GM20000 (cell line): ENCODE measurements around the gene IPO4.
A peak's percentile ranks its signal among the peaks of the same experiment; 100 is the strongest.

ENCODE experiments used
- DNase-seq: peaks from one replicate; pipeline ENCODE4 v3.0.0; 2012; ENCODE audit warnings: low spot score
- TF ChIP-seq, protein P1 (sequence below): IDR thresholded peaks from 2 replicates; pipeline ENCODE4 v1.5.1; 2012; ENCODE audit warnings: mild to moderate bottlenecking, control low read depth; ENCODE audit errors: extremely low read depth, missing control alignments

Gene IPO4

DNA sequence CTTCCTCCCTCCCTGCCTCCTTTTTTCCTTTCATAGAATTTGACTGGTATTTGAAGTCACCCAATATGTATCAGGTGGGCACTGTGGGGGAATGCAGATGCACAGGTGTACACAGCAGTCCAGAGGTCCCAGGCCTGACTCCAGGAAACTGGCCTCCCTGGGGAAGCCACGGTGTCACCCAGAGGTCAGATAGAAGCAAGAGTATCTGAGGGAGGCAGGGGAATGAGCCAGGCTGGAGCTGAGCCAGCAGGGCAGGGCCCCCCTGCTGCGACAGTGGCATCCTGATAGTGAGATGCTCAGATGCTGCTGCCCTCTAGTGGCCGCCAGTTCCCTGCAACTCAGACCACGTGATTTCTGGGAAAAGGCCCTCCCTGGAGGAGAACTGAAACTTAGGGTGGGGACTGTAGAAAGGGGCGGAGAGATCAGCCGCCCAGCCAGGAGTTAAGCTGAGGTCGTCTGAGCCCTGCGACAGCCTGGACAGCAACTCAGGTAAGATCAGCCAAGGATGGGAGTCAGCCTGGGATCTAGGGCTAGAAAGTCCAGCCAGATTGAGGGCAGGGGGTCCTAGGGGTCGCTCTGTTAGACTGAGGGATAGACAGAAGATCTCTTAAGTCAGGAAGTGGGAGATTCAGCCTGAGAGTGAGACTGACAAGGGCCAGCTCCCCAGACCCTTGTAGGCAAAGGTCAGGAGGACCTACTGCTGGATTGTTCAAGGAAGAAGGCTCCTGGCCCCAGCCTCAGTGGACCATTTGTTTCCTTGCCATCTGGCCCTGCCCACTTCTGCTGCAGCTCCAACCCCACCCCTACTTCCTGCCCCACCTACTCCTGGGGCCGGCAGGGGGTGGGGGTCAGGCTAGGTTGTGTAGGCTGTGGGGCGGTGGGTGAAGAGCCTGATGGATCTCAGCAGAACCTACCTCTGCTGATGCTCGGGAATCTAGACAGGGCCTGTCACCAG is 27.5 kb downstream of the IPO4 start, which contains the start of gene IRF9:
Gene IRF9 (plus strand): TSS at position 416 of the 955 bp plus-strand sequence. CDS start 880 bp downstream, outside the sequence.
- DNase-seq, result peak; percentile 92
- TF ChIP-seq, protein P1, sequence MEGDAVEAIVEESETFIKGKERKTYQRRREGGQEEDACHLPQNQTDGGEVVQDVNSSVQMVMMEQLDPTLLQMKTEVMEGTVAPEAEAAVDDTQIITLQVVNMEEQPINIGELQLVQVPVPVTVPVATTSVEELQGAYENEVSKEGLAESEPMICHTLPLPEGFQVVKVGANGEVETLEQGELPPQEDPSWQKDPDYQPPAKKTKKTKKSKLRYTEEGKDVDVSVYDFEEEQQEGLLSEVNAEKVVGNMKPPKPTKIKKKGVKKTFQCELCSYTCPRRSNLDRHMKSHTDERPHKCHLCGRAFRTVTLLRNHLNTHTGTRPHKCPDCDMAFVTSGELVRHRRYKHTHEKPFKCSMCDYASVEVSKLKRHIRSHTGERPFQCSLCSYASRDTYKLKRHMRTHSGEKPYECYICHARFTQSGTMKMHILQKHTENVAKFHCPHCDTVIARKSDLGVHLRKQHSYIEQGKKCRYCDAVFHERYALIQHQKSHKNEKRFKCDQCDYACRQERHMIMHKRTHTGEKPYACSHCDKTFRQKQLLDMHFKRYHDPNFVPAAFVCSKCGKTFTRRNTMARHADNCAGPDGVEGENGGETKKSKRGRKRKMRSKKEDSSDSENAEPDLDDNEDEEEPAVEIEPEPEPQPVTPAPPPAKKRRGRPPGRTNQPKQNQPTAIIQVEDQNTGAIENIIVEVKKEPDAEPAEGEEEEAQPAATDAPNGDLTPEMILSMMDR, result peak; percentile 91

DNA sequence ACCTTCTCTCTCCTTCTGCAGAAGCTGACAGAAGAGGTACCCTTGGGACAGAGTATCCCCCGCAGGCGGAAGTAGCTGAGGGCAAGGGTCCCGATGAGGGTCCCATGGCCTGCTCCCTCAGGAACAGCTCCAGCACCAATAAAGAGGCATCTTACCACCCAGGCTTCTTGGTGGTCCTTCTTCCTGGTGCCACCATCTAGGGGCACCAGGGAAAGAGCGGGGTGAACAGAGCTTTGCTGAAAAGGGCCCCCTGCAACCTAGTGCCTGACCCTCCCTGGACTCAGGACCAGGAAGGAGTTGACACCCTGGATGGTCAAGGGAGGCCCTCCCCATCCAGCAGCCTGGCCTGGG is 28.1 kb downstream of the IPO4 start:
- TF ChIP-seq, protein P1, result no peak
- DNase-seq, result no peak

DNA sequence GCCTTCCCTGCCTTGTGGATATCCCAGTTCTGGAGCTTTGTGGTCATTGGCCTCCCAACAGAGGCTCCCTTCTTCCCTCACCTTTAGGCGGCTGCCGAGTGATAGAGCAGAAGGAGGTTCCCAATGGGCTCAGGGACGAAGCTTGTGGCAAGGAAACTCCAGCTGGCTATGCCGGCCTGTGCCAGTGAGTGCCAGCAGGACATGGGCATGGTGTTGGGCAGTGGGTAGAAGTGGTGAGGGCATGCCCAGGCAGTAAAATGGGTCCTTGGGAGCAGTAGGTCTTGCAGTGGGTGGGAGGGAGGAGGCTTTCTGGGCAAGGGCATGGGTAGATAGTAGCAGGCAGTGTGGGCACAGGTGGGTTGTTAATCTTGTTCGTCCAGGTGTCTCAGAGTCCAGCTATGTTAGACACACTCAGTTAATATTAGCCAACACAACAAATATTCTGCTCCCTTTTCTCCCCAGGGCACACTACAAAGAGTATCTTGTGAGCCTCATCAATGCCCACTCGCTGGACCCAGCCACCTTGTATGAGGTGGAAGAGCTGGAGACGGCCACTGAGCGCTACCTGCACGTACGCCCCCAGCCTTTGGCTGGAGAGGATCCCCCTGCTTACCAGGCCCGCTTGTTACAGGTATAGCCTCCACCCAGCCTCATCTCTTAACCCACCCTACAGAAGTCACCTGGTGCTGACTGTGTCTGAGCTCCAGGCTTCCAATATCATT is 28.7 kb downstream of the IPO4 start:
- TF ChIP-seq, protein P1, result no peak
- DNase-seq, result no peak

DNA sequence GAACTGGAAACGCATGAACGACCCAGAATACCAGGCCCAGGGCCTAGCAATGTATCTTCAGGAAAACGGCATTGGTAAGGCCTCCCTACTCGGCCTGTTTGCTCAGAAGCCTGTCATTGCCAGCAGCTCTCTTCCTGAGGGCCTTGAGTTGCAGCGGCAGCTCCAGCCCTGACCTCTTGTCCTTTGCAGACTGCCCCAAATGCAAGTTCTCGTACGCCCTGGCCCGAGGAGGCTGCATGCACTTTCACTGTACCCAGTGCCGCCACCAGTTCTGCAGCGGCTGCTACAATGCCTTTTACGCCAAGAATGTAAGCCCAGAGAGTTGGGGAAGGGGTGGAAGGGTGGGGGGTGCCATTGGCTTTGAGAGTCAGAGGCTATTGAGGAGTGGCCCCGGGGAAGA is 31.3 kb downstream of the IPO4 start:
- DNase-seq, result no peak
- TF ChIP-seq, protein P1, result no peak

DNA sequence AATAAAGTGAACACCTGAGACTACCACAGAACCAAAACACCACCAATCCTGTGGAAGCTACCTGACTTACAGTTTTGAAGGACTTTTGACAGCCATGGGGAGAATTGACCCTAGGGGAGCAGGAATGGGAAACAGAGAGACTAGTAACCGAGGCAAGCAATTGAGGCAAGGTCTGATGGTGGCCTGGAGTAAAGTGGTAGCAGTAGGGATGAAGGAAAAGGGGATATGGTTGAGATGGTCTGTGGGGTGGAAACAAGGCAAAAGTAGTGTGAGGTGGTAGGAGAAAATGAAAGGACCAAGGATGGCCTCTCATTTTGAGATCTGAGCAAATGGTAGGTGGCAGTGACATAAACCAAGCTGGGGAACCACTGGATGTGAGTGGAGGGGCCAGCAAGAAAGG is 31.8 kb downstream of the IPO4 start:
- TF ChIP-seq, protein P1, result no peak
- no peak for DNase-seq

DNA sequence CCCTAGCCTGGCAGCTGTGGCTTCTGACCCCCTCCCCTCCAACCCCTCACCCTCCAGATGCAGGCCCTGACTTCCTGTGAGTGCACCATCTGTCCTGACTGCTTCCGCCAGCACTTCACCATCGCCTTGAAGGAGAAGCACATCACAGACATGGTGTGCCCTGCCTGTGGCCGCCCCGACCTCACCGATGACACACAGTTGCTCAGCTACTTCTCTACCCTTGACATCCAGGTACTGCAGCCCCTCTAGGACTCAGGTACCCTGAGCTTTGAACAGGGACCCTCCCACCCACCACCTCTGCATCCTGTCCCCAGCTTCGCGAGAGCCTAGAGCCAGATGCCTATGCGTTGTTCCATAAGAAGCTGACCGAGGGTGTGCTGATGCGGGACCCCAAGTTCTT is 33.5 kb downstream of the IPO4 start:
- TF ChIP-seq, protein P1, result no peak
- DNase-seq, result no peak
